Medulla oblongata (tissue), 1 donor: ENCODE data around the gene PBX1.

Experiments
- DNase-seq: peaks from one replicate; pipeline ENCODE4 v3.0.0-alpha.2; 2015; ENCODE audit errors: extremely low spot score

The PBX1 gene

DNA sequence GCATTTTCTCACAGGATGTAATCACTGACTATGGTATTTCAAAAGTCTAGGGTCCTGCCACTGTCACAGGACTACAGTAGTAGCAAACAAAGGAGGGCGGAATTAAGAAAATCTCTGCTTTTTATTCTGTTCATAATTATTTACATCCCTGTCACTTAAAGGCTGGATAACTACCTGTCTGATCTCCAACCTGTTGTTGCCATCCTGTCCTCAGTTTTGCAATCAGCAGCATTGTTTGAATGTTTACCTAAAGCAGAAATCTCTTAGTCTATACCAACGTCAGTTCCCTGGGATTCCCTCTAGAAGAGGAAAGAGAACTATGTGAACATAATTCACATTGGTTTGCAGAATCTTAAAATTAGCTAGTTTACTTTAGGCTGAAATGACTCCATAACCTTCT lies 218.5 kb downstream of the PBX1 start:
- no peak for DNase-seq

DNA sequence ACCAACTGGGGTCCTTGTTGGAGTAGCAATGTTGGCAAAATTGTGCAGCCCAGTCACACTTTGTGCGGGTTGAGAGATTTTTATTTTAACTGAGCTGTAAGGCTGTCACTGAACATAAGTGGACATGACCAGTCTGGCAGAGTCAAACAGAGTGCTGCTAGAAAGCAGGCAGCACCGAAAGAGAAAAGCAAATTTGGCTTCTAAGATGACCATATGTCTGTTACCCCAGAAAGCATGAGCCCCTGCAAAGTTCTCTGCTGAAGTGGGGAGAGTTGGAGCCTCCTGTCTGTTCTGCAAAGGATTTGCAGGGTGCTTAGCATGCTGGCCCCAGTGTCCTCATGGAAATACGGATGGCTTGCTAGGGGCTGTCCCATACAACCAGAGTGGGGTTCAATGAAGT lies 220.4 kb downstream of the PBX1 start:
- no peak for DNase-seq

GRCh38 chr1:164780111-164780812 lies 221.3 kb downstream of the PBX1 start:
- no peak for DNase-seq

GRCh38 chr1:164780863-164781262 lies 221.9 kb downstream of the PBX1 start:
- no peak for DNase-seq

GRCh38 chr1:164781972-164782371 lies 223.0 kb downstream of the PBX1 start:
- no peak for DNase-seq

DNA sequence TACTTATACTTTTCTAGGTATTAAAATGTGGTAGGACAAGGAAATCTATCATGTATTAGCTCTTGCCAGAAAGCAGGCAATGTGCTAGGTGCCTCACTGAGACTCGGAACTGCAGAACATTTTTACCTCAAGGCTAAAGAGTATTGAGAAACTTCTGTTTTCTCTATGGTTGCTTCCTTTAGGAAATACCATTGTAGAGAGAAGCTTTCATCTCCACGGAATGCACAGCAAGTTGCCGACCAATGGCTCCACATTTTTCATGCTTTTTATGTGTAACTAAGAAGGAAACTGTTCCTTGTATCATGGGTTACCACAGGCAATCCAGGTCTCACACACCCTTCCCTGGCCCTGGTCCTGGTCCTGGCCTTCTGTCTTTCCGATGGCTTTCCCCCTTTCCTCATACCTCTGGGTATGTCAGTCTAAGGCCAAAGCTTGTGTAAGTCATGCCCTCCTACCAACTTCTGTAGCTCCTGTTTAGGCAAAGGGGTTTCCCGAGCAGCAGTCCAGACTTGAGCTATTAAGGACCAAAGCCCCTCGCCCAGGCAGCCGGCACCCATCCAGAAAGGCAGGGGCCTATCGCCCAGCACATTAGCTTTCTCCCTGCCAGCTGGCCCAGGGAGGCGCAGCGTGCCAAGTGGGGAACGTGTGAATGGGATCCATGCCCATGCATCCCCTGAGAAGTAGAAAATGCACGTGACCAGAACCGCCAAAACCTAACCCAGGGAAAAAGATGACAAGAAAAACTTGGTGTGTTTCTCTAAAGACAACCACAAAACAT lies 225.0 kb downstream of the PBX1 start:
- DNase-seq, result no peak

GRCh38 chr1:164784960-164785359 lies 226.0 kb downstream of the PBX1 start:
- DNase-seq, result no peak

DNA sequence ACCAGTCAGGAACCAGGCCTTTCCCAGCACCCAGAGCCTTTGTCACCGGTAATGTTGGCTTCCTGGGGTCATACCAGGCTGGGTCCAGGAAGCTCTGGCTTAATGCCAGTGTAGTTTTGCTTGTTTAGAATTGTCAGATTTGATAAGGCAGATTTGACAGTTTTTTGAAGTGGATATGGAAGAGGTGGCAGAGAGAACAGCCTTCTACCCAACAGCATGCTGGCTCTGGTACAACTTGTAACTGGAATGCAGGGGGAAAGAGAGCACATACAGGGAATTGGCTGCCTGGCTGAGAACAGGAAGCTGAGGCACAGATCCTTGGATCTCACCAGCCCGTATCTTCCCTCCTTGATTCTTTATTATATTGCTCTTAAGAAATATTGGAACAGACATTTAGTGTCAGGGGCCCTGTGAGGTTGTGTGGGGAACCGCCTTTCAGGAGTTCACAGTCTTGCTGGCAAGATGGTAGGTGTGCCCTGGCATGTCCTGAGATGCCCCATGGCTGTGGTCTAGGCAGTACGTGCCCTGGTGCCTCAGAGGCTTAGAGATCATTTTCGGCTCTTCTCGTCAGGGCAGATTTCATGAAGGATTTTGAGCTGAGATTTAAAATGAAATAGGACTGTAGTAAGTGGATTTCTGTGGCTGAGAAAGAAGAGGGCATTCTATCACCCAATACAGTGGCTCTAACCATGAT lies 227.0 kb downstream of the PBX1 start:
- DNase-seq, result no peak

GRCh38 chr1:164786980-164787833 lies 228.2 kb downstream of the PBX1 start:
- peak; percentile 95 for DNase-seq

- DNase-seq, result no peak
Measured at GRCh38 chr1:164787834-164788231, 228.8 kb downstream of the PBX1 start.

GRCh38 chr1:164790081-164790480 lies 231.1 kb downstream of the PBX1 start:
- DNase-seq, result no peak

- no peak for DNase-seq
Measured at GRCh38 chr1:164792410-164793004, 233.5 kb downstream of the PBX1 start.

DNA sequence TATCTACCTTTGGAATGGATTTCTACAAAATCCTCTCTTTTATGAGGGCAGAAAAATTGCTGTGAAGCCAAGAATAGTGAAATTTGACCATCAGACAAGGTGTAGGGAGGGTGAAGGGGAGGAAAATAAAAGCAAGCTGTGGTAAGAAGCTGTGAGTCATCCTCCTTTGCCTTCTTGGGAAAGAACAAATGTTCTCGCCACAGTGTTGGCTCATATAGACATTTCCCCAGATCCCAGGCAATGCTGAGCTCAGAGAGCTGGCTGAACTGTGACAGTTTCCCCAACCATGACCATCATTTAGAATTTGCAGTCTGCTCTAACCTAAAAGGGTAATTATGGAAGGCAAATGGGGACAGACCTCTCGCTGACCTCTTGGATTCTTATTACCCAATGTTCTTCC lies 235.4 kb downstream of the PBX1 start:
- DNase-seq, result peak; percentile 54

DNA sequence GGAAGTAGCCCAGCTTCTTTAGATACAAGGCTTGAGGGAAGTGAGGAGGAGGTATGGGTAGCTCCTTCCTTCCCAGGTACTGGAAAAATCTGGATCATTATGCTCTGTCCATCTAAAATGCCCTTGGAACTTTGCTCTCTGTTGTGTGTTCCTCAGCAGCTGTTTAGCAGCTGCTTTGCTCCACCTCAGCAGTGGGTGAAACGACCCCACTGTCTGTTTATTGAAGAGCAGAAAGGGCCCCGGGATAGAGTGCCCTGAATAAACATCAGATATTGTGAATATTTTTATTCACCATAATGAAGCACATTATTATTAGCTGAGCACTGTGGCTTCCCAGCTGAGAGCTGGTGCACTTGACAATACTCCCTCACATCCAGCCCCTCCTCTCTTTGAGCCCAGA lies 237.9 kb downstream of the PBX1 start:
- no peak for DNase-seq

- DNase-seq, result peak; percentile 72
Measured at GRCh38 chr1:164801246-164801731, 242.3 kb downstream of the PBX1 start.

- peak; percentile 60 for DNase-seq
Measured at GRCh38 chr1:164801791-164802502, 243.0 kb downstream of the PBX1 start.

GRCh38 chr1:164802529-164803282 lies 243.7 kb downstream of the PBX1 start:
- DNase-seq, result no peak

GRCh38 chr1:164803366-164803765 lies 244.4 kb downstream of the PBX1 start:
- DNase-seq, result no peak

GRCh38 chr1:164804366-164804765 lies 245.4 kb downstream of the PBX1 start:
- DNase-seq, result no peak

DNA sequence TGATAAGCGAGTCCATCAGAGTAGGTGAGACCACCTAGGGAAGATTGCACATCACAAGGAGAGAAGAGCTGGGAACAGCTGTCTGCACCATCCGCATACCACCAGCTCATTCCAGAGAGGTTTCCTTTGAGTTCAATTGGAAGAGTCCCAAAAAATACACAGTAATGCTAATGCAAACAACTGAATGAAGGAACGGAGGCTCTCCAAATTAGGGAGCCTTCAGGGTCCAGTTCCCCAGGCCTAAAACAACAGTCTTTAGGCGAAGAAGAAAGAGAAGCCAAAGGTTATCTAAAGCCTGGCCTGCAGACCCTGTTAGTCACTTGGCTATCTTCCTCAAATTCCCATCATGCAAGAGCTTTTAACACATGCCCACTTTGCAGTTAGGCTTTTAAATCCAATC lies 246.4 kb downstream of the PBX1 start:
- DNase-seq, result no peak
